KBM-7 (cell line): ENCODE measurements around the gene KLRD1.
"Not testable (repeated sequence)": the region's sequence is repeated elsewhere in the genome, so short reads cannot be mapped to it uniquely, and the experiment has no call there.

ENCODE experiments used
- DNase-seq: peaks from one replicate; pipeline ENCODE4 v3.0.0-alpha.2; 2015
- in situ Hi-C: fragments of 300-500 bp; cut with MboI; formaldehyde crosslinking; loops from 2 replicates; pipeline ENCODE4 v1.14.3; 2020; ENCODE audit warnings: low sequenced_read_pairs, low pct_unique_long_range_greater_than_20kb, mixed read lengths

Gene KLRD1

DNA sequence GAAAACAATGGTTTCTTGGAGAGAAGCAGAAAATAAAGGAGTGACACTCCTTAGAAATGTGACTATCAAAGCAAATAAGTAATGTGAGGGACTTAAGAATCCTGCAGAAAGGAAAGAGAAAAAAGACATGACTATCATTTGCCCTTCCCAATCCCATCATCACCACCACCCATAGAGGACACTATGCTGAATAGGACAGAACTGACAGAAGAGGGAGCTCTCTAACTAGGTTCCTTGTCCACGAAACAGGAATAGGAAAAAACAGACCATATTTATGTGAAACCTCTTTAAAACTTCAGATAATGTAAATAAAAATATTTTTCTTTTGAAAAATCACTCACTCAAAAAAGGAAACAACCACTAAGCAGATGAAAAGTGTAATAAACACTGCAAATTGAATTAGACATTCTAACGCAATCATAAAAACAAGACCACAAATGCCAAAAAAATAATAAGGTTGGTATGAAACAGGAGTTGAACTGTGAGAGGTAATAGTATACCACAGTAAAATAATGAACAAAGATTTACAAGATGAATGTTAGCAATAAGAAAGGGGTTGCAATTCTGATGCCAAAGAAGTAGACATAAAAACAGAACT lies 24.1 kb downstream of the KLRD1 start:
- in situ Hi-C loops: no loop called here
- peak; percentile 56 for DNase-seq

DNA sequence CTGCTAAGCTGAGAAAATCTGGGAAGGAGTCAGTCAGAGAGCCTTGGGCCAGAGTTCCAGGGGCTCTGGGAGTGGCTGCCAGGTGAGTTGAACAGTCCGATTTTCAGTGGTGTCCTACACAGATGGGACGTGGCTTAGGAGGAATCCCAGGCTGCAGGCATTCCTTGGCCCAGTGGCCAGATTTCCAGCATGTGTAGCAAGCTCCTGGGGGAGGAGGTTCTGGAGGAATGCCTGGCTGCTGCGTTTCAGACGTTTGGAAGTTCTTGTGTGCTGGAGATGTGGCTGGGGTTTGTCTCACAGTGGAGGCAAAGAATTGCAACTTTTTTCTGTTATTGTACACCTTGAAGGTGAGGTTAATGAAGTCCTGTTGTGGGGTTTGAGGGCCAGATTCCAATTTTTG lies 28.5 kb downstream of the KLRD1 start:
- DNase-seq, in situ Hi-C loops: not testable (repeated sequence)

DNA sequence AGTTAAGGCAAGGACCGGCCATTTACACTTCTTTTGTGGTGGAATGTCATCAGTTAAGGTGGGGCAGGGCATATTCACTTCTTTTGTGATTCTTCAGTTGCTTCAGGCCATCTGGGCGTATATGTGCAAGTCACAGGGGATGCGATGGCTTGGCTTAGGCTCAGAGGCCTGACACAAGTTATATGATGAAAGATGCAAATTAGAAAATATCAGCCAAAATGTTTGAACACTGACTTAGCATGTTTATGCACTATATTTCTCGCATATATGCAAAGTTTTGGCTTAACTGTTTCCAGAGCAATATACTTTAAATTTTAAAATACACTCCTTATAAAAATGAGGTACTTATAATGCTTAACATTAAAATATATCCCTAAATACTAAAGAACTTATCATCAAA lies 30.8 kb downstream of the KLRD1 start:
- DNase-seq, in situ Hi-C loops: not testable (repeated sequence)

DNA sequence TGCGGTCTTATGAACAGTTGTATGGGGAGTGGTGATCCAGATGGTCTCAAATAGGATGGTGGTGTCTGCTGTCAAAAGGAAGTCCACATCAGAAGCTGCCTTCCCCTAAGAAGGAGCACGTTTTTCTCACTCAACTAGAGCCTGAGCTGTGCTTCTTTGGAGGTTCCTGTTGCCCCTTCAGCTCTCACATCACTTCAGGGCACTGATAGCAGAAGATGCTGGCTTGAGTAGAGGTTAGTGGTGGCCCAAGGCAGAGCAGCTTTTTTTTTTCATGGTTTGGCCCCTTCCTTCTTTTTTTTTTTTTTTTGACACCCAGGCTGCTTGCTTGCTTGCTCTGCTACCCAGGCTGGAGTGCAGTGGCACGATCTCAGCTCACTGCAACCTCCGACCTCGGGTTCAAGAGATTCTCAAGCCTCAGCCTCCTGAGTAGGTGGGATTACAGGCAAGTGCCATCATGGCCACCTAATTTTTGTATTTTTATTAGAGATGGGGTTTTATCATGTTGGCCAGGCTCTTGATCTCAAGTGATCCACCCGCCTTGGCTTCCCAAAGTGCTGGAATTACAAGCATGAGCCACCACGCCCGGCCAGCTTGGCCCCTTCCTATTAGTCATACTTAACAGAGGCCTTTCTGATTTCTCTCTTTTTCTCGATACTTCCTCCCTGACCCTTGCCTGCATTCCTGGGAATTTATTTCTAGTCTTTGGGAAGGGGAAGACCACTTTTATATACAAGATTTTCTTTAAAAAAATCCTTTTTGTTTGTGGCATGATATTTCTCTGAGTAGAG lies 31.6 kb downstream of the KLRD1 start:
- no peak for DNase-seq
- in situ Hi-C loops: no loop called here

DNA sequence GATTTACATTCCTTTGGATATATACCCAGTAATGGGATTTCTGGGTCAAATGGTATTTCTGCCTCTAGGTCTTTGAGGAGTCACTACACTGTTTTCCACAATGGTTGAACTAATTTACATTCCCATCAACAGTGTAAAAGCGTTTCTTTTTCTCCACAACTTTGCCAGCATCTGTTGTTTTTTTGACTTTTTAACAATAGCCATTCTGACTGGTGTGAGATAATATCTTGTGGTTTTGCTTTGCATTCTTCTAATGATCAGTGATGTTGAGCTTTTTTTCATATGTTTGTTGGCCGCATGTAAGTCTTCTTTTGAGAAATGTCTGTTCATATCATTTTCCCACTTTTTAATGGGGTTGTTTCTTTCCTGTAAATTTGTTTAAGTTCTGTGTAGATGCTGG lies 33.3 kb downstream of the KLRD1 start:
- in situ Hi-C loops, DNase-seq: not testable (repeated sequence)

DNA sequence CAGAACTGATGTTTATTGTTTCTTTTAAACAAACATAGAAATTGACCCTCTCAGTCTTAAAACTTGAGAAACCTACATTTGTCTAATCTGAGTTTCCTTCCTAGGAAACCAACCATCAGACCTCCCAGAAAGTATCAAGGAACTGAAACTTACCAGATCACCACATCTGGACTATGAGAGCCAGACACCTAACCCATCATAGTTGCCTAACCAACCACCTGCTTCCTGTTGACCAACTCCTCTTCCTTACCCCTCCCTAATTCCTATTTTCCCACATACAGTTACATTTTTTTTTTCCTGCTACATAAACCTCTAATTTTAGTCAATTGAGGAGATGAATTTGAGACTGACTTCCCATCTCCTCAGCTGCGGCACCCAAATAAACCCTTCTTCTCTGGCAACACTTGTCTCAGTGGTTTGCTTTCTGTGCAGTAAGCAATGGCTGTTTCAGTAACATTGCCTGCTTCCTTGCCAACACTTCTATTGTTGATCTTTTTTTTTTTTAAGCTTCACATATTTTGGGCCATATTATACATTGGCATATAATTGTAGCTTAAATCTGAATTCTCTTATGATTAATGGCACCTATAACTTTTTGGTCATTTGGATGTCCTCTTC lies 34.3 kb downstream of the KLRD1 start:
- peak; percentile 20 for DNase-seq
- in situ Hi-C loops: no loop called here

DNA sequence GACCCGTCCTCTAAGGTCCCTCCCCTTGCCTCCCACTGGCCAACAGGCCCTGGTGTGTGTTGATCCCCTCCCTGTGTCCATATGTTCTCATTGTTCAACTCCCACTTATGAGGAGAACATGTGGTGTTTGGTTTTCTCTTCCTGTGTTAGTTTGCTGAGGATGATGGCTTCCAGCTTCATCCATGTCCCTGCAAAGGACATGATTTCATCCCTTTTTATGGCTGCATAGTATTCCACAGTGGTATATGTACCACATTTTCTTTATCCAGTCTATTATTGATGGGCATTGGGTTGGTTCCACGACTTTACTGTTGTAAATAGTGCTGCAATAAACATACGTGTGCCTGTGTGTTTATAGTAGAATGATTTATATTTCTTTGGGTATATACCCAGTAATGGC lies 43.8 kb downstream of the KLRD1 start:
- in situ Hi-C loops: loop anchor here (10.0 kb wide), 1 partner anchor 53 kb away; the partner anchor contains the start of gene KLRC4
- DNase-seq: not testable (repeated sequence)

DNA sequence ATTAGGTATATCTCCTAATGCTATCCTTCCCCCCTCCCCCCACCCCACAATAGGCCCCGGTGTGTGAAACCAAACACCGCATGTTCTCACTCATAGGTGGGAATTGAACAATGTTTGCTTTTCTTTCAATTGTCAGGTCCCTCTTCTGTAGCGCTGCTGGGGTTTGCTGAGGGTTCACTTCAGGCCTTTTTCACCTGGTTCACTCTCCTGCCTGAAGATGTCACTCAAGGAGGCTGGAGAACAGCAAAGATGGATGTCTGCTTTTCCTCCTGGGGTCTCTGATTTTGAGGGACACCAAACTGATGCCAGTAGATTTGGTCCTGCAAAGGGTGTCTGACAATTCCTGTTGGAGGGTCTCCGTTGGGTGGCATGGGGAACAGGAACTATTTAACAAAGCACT lies 46.4 kb downstream of the KLRD1 start:
- DNase-seq: no peak
- in situ Hi-C loops: loop anchor here (10.0 kb wide), 1 partner anchor 51 kb away; the partner anchor contains the start of gene KLRC4

DNA sequence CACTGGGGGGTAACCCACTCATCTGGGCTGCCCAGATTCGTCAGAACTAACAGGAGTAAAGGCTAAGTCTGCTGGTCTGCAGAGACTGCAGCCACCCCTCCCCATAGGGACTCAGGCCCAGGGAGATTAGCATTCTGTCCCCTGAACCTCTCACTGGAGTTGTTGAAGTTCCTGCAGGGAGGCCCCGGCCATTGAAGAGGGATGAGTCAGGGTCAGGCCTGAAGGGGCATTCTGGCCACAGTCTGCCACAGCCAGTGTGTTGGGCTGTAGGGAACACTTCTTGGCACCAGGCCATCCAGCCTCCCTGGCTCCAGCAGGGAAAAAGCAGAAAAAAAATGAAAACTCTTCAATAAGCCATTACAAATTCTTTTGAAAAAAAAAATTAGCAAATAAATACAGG lies 46.8 kb downstream of the KLRD1 start:
- no peak for DNase-seq
- in situ Hi-C loops: loop anchor here (10.0 kb wide), 1 partner anchor 50 kb away; the partner anchor contains the start of gene KLRC4

DNA sequence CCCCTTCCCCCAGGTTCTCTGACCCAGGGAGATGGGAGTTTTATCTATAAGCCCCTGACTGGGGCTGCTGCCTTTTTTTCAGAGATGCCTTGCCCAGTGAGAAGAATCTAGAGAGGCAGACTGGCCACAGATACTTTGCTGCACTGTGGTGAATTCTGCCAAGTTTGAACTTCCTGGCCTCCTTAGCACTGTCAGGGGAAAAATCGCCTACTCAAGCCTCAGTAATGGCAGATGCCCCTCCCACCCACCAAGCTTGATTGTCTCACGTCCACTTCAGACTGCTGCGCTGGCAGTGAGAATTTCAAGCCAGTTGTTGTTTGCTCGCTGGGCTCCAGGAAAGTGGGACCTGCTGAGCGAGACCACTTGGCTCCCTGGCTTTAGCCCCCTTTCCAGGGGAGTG lies 50.5 kb downstream of the KLRD1 start:
- no peak for DNase-seq
- in situ Hi-C loops: loop anchor here (10.0 kb wide), 1 partner anchor 47 kb away; the partner anchor contains the start of gene KLRC4

DNA sequence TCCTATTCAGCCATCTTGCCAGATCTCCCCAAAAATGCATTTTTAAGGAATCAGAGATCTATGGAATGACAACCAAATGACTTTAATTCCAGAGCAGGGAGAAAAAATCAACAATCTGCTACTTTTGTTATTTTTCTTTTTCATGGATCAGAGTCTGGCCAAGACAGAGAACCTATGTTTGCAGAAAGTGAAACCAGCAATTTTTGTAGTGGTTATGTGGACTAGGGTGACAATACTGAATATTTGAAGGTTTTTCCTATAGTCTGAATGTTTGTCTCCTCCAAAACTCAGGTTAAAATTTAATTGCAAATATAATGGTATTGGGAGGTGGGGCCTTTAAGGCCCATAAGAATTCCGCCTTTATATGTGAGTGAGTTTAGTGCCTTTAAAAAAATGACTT lies 51.3 kb downstream of the KLRD1 start:
- in situ Hi-C loops: loop anchor here (10.0 kb wide), 1 partner anchor 46 kb away; the partner anchor contains the start of gene KLRC4
- DNase-seq: no peak

GRCh38 chr12:10361084-10361483 lies 53.4 kb downstream of the KLRD1 start:
- DNase-seq: peak; percentile 27
- in situ Hi-C loops: no loop called here

DNA sequence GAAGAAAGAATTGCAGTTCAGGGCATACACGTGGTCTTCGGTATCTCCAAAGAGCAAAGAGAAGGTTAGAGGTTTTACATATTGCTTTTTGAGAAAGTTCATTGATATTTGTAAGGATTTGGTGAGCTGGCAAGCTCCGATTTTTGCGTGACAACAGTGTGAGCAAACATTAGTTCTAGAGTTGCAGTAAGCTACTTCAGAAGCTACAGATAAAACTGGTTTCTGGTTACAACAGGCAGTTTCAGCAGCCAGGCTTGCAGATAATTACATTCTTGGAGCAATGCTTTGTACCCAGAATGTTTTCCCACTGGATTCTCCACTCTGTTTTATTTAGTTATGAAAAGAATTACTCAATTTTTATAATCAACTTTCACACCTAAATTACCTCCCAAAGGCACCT lies 54.0 kb downstream of the KLRD1 start:
- in situ Hi-C loops: no loop called here
- DNase-seq: no peak

DNA sequence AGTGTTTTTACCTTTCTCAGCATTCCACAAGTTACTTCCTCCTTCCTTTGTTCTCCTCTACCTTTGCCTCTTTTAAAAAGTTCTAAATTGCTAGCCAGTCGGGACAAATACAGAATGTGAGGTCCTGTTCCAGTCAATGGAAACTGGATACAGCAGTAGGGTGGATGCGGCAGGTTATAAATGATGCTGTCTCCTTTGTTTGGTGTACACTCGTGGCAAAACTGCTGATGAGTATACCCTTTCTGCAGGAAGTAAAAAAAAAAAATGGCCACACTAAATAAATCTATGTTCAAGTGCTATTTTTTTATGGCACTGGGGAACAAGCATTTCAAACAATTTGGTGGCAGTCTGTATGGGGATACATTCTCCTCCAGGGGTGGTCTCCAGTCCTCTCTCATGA lies 54.7 kb downstream of the KLRD1 start:
- in situ Hi-C loops: no loop called here
- peak; percentile 21 for DNase-seq

DNA sequence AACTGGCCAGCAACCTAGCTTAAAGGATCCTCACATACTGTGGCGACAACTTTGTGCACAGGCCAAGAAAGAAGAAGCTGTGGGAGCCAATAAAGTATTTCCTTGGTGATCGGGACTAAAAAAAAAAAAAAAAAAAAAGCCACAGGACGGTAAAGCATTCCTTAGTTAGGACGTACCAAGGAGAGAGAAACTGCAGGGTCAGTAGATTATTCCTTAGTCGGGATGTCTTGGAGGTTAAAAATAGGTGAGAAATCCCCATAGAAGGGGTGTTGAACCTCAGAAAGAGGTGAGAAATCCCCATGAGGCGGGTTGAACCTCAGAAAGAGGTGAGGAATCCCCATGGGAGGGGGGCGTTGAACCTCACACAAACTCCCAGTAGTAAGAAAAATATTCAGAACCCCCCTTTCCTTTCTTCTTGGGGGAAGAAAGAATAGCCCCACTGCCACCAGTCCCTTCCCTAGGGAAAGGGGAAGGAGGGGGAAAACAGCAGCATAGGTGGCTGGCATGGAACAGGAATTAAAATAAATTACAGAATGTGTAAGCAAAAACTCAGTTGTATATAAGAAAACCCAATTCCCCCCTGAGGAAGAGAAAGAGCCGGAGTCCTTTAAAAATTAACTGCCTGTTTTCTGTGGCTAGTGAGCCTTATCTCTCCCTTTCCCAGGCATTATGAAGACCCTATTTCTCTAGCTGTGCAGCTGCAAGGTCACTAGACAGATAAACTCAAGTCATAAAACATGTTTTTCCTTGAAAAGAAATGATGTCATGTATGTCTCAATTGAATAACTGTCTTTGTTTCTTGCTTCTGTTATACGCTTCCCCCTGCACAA lies 55.4 kb downstream of the KLRD1 start:
- peak; percentile 32 for DNase-seq
- in situ Hi-C loops: no loop called here

DNA sequence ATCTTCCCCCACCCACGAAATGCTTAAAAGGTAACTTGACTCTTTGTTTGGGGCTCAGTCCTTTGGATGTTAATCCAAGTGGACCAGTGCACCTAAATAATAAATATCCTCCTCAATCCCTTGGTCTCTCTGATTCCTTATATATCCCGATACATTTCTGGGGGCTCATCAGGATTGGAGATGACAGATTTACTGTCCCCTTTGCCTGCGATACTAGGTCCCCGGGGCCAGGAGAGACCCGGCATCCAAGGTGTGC lies 55.9 kb downstream of the KLRD1 start:
- in situ Hi-C loops: no loop called here
- no peak for DNase-seq

GRCh38 chr12:10363914-10364814 lies 56.5 kb downstream of the KLRD1 start:
- in situ Hi-C loops: no loop called here
- DNase-seq: peak; percentile 53

- peak; percentile 85 for DNase-seq
- in situ Hi-C loops: no loop called here
Observed at GRCh38 chr12:10364815-10365622, 57.3 kb downstream of the KLRD1 start.
